Measurements from ENCODE around the gene LRRC3C.

Gene LRRC3C

GRCh38 chr17:39994448-39994847, 66.9 kb downstream of the LRRC3C start:
- H3K27me3 ChIP-seq (ENCODE audit: control insufficient read depth, insufficient read depth, low read length, poor library complexity, severe bottlenecking), result no peaks in the 10 kb centered on the region
- H3K4me3 ChIP-seq (ENCODE audit: insufficient read depth, low read depth, low read length), result no peak overlapping the region
- no peaks in the 10 kb centered on the region for H3K9me3 ChIP-seq (ENCODE audit: control insufficient read depth, low read length)
- no peaks in the 10 kb centered on the region for H3K4me1 ChIP-seq (ENCODE audit: control insufficient read depth, insufficient read depth, low read length)
- H3K36me3 ChIP-seq (ENCODE audit: control insufficient read depth, insufficient read depth, low read length), result peaks cover 64% of the 10 kb centered on the region
- WGBS, 2 experiments, result 94 to 97% methylated on average over 11 of the region's 11 CpGs
- H3K27ac ChIP-seq (ENCODE audit: insufficient read depth, low read depth, low read length, poor library complexity, severe bottlenecking), result no peak overlapping the region
